GM21786 (cell line): ENCODE results near the gene TMEM258.

Experiments used
- ATAC-seq: cut with Tn5 transposase; IDR thresholded peaks from one replicate; pipeline ENCODE4 v1.9.1; 2021; ENCODE audit not compliant: unreplicated experiment

The TMEM258 gene

DNA sequence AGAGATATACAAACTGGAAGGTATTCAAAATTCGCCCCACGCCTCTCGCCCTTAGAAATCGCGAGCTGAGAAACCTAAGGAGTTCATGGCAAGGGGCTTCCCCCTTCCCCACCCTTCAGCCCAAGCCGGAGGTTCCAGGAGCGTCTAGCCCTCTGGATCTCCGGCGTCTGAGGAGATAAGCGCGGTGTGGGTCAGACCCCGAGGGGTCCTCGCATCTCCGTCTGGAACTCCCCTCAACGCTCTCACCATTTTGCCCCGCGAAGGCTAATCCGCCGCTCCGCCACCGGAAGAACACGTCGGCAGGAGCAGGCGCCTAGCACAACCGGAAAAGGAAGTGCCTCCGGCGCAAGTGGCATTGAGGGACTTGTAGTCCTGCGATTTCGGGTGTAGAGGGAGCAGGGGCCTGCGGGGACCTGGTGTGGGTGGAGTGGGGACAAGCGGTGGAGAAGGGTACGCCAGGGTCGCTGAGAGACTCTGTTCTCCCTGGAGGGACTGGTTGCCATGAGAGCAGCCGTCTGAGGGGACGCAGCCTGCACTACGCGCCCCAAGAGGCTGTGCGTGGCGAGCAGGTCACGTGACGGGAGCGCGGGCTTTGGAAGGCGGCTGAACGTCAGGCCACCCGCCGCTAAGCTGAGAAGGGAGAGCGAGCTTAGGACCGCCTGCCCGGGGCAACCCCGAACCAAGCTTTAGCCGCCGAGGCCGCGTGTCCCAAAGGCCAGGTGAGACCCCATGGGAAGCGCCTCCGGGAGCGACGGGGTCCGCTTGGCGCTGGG lies at the start of gene TMEM258, which contains the start of gene FEN1:
Gene TMEM258, minus strand, starts transcription at position 290 of the 773 bp plus-strand sequence. Its CDS starts 41 bp downstream, at position 249.
Gene FEN1, plus strand, starts transcription at position 602 of the 773 bp plus-strand sequence. CDS start 2,451 bp downstream, outside the sequence.
- ATAC-seq = peak; percentile 83

DNA sequence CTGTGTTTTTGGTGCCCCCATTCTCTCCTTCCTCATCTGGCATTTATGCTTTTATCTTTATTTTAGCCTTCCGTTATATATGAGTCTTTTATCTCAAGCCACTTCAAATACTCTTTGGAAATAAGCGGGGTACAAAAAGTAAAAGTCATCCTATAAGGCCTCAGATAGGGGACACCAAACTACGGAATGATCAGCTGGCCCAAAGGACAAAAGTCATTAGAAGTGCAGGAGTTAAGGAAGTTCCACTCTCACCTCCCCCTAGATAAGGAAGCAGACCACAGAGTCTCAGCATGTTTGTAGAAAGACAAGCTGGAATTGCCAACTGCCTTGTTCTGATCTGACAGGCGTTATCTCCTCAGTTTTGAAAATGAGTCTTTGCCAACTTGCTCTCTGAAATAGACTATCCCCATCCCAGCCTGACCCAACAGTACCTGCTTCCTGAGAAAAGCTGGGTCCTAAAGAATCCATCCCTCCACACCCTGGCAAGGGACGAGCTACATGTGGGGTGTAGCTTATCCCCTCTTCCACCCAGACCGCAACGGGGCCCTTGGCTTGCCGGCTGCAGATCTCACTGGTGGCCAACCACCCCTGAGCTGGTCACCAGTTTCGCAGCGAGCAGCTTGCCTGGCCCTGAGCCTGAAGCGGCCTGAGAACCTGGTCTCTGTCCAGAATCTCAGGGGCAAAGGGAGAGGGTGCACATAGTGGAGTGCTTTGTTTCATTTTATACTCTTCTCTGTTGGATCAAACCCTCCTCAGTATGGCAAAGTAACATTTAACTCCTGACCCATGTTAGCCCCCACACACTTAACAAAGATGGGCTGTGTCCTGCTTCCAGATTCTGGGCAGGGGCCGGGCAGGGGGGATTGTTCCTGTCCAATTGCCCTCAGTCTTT lies 49.5 kb upstream of the TMEM258 start:
- no peak for ATAC-seq

GRCh38 chr11:61840371-61840770 lies 48.0 kb upstream of the TMEM258 start:
- no peak for ATAC-seq

GRCh38 chr11:61839742-61840141 lies 47.3 kb upstream of the TMEM258 start:
- no peak for ATAC-seq

- ATAC-seq = no peak
These were observed 46.5 kb upstream of the TMEM258 start for GRCh38 chr11:61838921-61839320.

DNA sequence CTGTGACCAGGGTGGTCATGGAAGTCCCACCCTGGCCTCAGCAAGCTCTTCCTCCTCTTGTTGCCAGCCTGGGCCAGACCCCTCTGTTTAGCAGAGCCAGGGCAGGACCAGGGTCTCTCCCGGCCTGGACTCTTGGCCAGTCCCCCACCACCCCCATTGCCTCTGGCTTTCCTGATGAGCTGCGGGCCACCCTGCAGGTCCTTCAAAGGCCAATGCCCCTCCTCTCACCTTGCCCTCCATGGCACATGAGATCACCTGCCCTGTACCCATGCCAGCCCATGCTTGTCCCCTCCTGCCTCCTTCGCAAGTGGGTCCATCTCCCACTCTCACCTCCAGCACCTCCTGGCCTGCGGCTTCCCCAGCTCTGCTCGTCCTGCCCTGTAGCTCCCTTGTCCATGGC lies 46.1 kb upstream of the TMEM258 start:
- ATAC-seq = no peak

GRCh38 chr11:61837411-61838005 lies 45.1 kb upstream of the TMEM258 start:
- ATAC-seq = no peak

DNA sequence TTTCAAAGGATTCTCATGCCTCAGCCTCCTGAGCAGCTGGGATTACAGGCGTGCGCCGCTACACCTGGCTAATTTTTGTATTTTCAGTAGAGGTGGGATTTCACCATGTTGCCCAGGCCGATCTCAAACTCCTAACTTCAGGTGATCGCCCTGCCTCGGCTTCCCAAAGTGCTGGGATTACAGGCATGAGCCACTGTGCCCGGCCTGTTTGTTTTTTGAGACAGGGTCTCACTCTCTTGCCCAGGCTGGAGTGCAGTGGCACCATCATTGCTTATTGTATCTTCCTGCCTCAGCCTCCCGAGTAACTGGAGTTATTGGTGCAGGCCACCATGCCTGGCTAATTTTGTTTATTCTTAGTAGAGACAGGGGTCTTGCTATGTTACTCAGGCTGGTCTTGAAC lies 43.8 kb upstream of the TMEM258 start:
- ATAC-seq = no peak

DNA sequence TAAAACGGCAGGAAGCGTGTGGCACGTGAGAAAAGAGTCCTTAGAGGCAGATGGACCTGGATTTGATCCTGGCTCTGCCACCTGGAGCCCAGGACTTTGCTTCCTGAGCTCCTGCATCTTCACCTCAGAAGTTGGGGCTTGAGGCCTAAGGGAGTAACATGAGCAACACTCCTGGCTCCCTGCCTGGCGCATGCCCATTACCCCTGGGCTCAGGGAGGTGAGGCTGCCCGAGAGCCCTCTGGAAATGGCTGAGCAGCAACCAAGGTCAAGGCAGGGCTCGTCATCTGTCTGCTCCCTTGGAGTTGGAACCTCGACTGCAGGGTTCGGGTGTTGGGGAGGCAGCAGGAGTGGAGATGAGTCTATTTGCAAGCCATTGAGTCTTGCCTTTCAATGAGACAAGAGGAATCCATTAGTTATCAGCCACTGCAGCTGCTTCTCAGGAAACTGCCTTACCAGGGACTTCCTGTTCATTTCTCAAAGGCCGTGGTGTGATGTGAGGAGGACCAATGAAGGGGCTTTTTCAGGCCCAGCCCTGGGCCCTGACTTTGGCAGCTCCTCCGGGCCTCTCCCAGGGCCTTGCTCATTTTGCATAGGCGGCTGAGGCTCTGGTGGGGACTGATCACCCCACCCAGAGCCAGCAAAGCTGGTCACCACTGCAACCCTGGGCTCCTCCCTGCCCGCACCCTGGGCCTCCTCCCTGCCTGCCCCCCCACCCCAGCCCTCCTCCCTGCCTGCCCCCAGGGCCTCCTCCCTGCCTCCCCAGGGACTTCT lies 42.1 kb upstream of the TMEM258 start:
- ATAC-seq = peak; percentile 88

DNA sequence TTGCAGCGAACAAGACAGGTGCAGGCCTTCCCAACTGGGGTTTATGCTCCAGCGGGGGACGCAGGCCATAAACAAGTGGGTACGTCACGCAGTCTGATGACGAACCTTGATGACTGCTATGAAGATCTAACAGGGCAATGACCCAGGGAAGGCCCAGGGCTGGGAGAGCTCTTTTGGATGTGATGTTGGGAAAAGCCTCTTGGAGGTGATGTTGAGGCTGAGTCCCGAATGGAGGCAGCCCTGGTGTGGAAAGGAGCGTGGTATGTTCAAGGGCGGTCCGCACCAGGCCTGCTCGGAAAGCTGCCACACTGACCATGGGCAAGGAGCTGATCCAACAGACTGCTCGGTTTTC lies 41.5 kb upstream of the TMEM258 start:
- ATAC-seq = no peak

DNA sequence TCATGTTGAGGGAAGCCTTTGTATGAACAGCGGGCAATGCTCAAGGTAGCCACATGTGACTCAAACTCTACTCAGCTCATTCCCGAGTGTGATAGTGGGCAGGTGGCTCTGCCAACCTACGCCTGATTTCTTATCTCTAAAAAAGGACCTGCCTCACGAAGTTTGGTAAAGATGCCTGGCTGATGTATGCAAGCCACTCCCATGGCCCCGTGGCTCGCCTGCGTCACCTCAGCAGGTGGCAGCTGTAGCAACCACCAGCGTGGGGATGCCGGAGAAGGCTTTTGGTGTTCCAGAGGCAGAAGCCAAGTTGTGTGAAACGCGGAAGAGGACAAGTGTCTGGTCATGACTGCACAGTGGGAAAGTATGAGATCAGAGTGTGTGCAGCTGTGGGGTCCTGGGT lies 41.1 kb upstream of the TMEM258 start:
- no peak for ATAC-seq

GRCh38 chr11:61832754-61833153 lies 40.4 kb upstream of the TMEM258 start:
- no peak for ATAC-seq

GRCh38 chr11:61832207-61832606 lies 39.8 kb upstream of the TMEM258 start:
- no peak for ATAC-seq

- ATAC-seq = no peak
These were observed 38.1 kb upstream of the TMEM258 start for GRCh38 chr11:61830237-61831105.

DNA sequence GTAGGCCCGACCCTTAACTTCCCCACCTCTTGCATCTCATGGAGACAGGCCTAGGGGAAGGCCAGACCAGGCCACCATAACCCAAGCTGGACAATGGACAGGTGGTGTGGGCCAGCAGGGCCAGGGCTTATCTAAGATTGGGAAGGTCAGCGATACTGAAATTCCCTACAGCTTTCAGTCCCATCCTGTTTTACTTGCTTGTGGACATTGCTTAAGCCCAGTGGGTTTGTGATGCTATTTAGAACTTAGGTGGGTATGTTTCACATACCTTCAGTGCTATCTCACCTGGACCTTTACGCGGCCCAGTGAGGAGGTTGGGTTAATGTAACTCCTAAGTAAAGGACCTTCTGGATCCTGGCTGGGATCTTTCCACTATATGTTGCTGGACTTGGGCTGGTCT lies 37.4 kb upstream of the TMEM258 start:
- ATAC-seq = no peak

DNA sequence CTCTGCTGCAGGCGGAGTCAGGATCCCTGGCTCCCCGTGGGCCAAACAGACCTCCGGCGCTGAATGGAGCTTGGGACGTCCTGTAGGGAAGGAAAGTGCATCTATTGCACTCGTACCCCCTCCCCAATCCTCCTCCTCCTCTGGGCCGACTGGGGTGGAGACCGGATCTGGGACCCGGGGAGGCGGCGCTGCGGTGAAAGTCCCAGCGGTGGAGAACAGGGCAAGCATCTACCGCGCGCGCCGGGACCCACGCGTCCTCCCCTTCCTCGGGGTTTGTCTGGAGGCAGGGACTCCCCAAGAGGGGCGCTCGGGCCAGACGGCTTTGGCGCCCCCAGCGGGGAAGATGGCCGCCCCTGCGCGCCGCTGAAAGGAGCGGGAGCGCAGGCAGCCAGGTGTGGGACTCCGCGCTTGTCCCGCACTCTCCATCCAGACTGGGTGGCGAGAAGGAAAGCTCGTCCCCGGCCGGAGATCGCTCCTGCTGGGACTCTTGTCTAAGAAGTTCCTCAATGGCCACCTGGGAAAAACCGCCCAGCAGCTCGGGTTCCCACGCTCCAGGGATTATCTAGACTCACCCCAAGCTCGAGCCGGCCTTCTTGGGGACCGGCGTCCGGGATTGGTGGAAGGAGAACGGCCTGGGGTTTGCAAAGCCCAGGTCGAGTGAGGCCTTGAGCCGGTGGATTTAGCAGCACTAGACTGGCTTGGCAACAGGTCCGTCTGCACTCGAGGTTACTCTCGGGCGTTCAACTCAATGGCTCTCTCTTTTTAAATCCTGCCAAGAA lies 36.4 kb upstream of the TMEM258 start:
- ATAC-seq = no peak

- ATAC-seq = peak; percentile 2
These were observed 35.9 kb upstream of the TMEM258 start for GRCh38 chr11:61828379-61828628.

- ATAC-seq = peak; percentile 67
These were observed 35.4 kb upstream of the TMEM258 start, which contains the start of gene FADS2 for GRCh38 chr11:61827571-61828378. TSS of gene FADS2 (plus strand) at chr11:61828300. CDS start at chr11:61828391, 91 bp downstream.
